Suprapubic skin (tissue), 3 donors: ENCODE measurements around the gene ALAS1.

Experiments used
- CTCF ChIP-seq, 2 donors: fragments of 200-600 bp in 1 of 2; fragments of 450-650 bp in 1 of 2; sonication (generic) in 1 of 2; IDR thresholded peaks; one replicate each; pipeline ENCODE4 v1.5.1; 2016 to 2019; ENCODE audit warnings: antibody characterized with exemption in 2 of 2, mild to moderate bottlenecking in 1 of 2, moderate library complexity in 1 of 2
- EP300 ChIP-seq: sonication (generic); formaldehyde crosslinking; IDR thresholded peaks from one replicate; pipeline ENCODE4 v1.6.1; 2017; ENCODE audit warnings: antibody characterized with exemption

- TF ChIP-seq CTCF (IDR thresholded peaks at IDR 0.05) = no peak
- no peak for TF ChIP-seq EP300
Observed at GRCh38 chr3:52210550-52211046, 12.6 kb downstream of the ALAS1 start.
